ENCODE measurements around the gene NRM. TPM values are rescaled to one million over a fixed set of nuclear protein-coding genes. Genes with fewer than 3 reads are reported as not detected.

Gene NRM
- total RNA-seq, 1 donor from 2014 or later = 3.7 TPM

GRCh38 chr6:30730601-30731435 is 40.0 kb upstream of the NRM start:
- peak overlapping the region; percentile 27 for H3K4me3 ChIP-seq
- intact Hi-C loops (cut with micrococcal nuclease) = no loop called here
- peaks cover 96% of the 10 kb centered on the region for H3K36me3 ChIP-seq
- TF ChIP-seq, protein P1, sequence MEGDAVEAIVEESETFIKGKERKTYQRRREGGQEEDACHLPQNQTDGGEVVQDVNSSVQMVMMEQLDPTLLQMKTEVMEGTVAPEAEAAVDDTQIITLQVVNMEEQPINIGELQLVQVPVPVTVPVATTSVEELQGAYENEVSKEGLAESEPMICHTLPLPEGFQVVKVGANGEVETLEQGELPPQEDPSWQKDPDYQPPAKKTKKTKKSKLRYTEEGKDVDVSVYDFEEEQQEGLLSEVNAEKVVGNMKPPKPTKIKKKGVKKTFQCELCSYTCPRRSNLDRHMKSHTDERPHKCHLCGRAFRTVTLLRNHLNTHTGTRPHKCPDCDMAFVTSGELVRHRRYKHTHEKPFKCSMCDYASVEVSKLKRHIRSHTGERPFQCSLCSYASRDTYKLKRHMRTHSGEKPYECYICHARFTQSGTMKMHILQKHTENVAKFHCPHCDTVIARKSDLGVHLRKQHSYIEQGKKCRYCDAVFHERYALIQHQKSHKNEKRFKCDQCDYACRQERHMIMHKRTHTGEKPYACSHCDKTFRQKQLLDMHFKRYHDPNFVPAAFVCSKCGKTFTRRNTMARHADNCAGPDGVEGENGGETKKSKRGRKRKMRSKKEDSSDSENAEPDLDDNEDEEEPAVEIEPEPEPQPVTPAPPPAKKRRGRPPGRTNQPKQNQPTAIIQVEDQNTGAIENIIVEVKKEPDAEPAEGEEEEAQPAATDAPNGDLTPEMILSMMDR (IDR thresholded peaks at IDR 0.05; ENCODE audit: borderline replicate concordance) = peak; percentile 76
- H3K9me3 ChIP-seq (replicated peaks) = no peaks in the 10 kb centered on the region
- peak overlapping the region; percentile 58 for H3K27ac ChIP-seq (replicated peaks)
- peak; percentile 74 for DNase-seq
- peaks cover 32% of the 10 kb centered on the region for H3K4me1 ChIP-seq
- no peaks in the 10 kb centered on the region for H3K27me3 ChIP-seq (ENCODE audit: low read depth)

DNA sequence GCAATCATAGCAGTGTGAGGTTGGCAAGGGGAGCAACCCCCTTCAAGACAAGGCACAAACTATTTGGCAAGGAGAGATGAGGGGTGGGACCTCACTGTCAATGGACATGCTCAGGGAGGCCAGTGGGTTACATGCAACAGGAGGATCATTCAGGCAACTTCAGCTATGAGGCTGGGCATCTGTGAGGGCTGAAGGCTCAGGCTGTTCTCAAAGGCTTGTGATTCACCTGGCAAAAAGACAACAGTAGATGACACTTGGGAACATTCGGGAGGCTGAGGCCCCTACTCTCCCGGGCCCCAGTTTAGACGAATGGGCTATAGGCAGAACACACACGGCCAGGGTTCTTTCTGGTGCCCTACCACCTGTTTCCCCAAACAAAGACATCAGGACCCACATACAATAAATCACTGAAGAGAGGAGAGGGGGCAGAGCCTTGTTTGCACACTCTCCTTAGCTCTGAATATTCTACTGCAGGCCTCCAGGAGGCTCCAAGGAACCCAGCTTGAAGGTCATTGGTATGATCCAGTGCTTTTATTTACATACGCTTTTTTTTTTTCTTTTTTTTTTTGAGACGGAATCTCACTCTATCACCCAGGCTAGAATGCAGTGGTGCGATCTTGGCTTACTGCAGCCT is 37.3 kb upstream of the NRM start:
- H3K4me3 ChIP-seq = no peak overlapping the region
- intact Hi-C loops (cut with micrococcal nuclease) = no loop called here
- no peaks in the 10 kb centered on the region for H3K27me3 ChIP-seq (ENCODE audit: low read depth)
- peaks cover 96% of the 10 kb centered on the region for H3K36me3 ChIP-seq
- H3K27ac ChIP-seq (replicated peaks) = peak overlapping the region; percentile 15
- H3K9me3 ChIP-seq (replicated peaks) = no peaks in the 10 kb centered on the region
- DNase-seq = no peak
- H3K4me1 ChIP-seq = peaks cover 55% of the 10 kb centered on the region
- TF ChIP-seq, protein P1 (IDR thresholded peaks at IDR 0.05; ENCODE audit: borderline replicate concordance) = no peak

GRCh38 chr6:30726506-30727413 is 36.0 kb upstream of the NRM start:
- TF ChIP-seq, protein P1 (IDR thresholded peaks at IDR 0.05; ENCODE audit: borderline replicate concordance) = no peak
- no peaks in the 10 kb centered on the region for H3K9me3 ChIP-seq (replicated peaks)
- H3K4me3 ChIP-seq = no peak overlapping the region
- H3K27ac ChIP-seq (replicated peaks) = peak overlapping the region; percentile 15
- H3K27me3 ChIP-seq (ENCODE audit: low read depth) = no peaks in the 10 kb centered on the region
- H3K4me1 ChIP-seq = peaks cover 65% of the 10 kb centered on the region
- peaks cover 87% of the 10 kb centered on the region for H3K36me3 ChIP-seq
- intact Hi-C loops (cut with micrococcal nuclease) = no loop called here
- no peak for DNase-seq

GRCh38 chr6:30725713-30726505 is 35.1 kb upstream of the NRM start:
- peaks cover 62% of the 10 kb centered on the region for H3K4me1 ChIP-seq
- intact Hi-C loops (cut with micrococcal nuclease) = no loop called here

More at GRCh38 chr6:30725713-30726505, 35.1 kb upstream of the NRM start:
- Histone ChIP-seq H3K27ac (replicated peaks) (no peak overlapping the region), H3K27me3 (ENCODE audit: low read depth) (no peaks in the 10 kb centered on the region), H3K4me3 (no peak overlapping the region), H3K9me3 (replicated peaks) (no peaks in the 10 kb centered on the region), H3K36me3 (peaks cover 79% of the 10 kb centered on the region)
- DNase-seq = no peak
- TF ChIP-seq, protein P1 (IDR thresholded peaks at IDR 0.05; ENCODE audit: borderline replicate concordance) = no peak
